ENCODE data around the gene SMIM23. TPM values are rescaled to one million over a fixed set of nuclear protein-coding genes. Genes with fewer than 3 reads are reported as not detected.

SMIM23 gene
- total and polyA plus RNA-seq, 8 donors = not detected

DNA sequence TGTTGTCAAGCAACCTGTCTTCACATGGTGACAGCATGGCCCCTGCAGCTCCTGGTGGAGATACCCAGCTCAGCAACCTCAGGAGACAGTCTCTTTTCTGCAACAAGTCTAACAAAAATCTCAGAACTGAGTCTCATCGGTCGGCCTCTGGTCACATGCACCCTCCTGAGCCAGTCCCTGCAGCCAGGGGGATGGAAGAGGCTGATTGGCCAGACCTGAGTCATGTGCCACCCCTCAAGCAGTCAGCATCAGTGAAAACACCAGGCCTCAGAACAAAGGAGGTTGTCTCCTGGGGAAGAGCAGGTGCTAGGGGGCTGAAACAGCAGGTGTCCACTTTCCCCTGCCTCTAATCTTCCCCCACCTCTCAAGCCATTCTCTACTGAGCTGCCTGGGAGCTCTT lies 54.4 kb downstream of the SMIM23 start:
- H3K4me3 ChIP-seq = no peak overlapping the region
- H3K36me3 ChIP-seq = peaks cover 0 to under 1% (median 0%) of the 10 kb centered on the region in 4 donors
- DNase-seq = no peak
- no peaks in the 10 kb centered on the region for H3K9me3 ChIP-seq
- H3K27ac ChIP-seq = no peak overlapping the region
- H3K4me1 ChIP-seq = no peaks in the 10 kb centered on the region
- TF ChIP-seq POLR2A (IDR thresholded peaks at IDR 0.05) = no peak
- TF ChIP-seq POLR2AphosphoS5 (IDR thresholded peaks at IDR 0.05) = no peak
- TF ChIP-seq EP300 (IDR thresholded peaks at IDR 0.05) = no peak
- TF ChIP-seq CTCF (IDR thresholded peaks at IDR 0.05) = no peak
- no peaks in the 10 kb centered on the region for H3K27me3 ChIP-seq
- intact Hi-C loops (cut with DNase I; ENCODE audit: low total_unique reads) = no loop called here
- 42 to 48% (median 48%) methylated on average over 2 of the region's 2 CpGs; no CpG with 5 or more reads in 1 of the 5 donors for WGBS, 5 donors

Other genes with a start within 250 kb of the SMIM23 start
- gene FBXW11, start 220.8 kb downstream of the SMIM23 start, total RNA-seq = 100 to 1,000 TPM in 3 of 5 donors, 10 to 100 TPM in 1, 1 to 10 TPM in 1; 4.3 to 117 (median 101) TPM
- gene FBXW11, start 220.8 kb downstream of the SMIM23 start, polyA plus RNA-seq = 10 to 100 TPM in 2 of 3 donors, 1 to 10 TPM in 1; 9.0 to 29.3 (median 19.9) TPM

All from stomach (tissue), 9 donors.